AG20443 (cell line): ENCODE measurements around the gene PSME2.

Experiments used
- DNase-seq: peaks from one replicate; pipeline ENCODE4 v3.0.0; 2012; ENCODE audit warnings: low spot score, mixed read lengths

PSME2 gene

DNA sequence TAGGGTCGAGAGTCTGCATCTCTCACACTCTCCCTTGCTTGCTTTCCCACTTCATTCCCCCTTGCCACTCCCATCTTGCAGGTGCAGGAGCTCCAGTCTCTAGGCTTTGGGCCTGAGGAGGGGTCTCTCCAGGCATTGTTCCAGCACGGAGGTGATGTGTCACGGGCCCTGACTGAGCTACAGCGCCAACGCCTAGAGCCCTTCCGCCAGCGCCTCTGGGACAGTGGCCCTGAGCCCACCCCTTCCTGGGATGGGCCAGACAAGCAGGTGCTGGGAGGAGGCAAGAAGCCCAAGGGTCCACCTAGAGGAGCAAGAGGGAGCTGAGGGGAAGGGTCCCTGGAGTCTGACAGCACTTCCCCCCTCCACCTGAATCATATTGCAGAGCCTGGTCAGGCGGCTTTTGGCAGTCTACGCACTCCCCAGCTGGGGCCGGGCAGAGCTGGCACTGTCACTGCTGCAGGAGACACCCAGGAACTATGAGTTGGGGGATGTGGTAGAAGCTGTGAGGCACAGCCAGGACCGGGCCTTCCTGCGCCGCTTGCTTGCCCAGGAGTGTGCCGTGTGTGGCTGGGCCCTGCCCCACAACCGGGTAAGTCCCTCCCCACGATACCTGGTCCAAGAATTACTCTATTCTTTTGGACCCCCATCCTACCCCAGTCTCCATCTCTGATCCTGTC is 5.1 kb upstream of the PSME2 start:
- no peak for DNase-seq

DNA sequence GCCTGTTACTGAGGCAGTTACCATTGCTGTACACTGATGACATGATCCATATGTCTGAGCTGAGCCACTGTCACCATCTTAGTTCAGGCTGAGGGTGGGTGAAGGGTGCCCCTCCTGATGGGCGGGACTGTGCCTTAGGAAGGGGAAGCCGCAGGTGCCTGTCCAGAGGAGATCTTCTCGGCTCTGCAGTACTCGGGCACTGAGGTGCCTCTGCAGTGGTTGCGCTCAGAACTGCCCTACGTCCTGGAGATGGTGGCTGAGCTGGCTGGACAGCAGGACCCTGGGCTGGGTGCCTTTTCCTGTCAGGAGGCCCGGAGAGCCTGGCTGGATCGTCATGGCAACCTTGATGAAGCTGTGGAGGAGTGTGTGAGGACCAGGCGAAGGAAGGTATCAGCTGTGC is 4.6 kb upstream of the PSME2 start:
- DNase-seq, result no peak

DNA sequence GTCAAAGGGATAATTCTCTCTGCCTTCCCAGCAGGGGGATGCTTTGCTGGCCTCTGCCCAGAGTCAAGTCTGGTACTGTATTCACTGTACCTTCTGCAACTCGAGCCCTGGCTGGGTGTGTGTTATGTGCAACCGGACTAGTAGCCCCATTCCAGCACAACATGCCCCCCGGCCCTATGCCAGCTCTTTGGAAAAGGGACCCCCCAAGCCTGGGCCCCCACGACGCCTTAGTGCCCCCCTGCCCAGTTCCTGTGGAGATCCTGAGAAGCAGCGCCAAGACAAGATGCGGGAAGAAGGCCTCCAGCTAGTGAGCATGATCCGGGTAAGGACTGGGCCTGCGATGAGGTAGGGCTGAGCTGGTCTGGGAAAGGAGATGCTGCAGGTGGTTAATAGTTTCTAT is 4.2 kb upstream of the PSME2 start:
- no peak for DNase-seq

DNA sequence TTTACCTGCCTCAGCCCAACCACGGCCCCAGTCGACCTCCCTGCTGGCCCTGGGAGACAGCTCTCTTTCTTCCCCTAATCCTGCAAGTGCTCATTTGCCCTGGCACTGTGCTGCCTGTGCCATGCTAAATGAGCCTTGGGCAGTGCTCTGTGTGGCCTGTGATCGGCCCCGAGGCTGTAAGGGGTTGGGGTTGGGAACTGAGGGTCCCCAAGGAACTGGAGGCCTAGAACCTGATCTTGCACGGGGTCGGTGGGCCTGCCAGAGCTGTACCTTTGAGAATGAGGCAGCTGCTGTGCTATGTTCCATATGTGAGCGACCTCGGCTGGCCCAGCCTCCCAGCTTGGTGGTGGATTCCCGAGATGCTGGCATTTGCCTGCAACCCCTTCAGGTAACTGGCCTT is 3.7 kb upstream of the PSME2 start:
- no peak for DNase-seq

DNA sequence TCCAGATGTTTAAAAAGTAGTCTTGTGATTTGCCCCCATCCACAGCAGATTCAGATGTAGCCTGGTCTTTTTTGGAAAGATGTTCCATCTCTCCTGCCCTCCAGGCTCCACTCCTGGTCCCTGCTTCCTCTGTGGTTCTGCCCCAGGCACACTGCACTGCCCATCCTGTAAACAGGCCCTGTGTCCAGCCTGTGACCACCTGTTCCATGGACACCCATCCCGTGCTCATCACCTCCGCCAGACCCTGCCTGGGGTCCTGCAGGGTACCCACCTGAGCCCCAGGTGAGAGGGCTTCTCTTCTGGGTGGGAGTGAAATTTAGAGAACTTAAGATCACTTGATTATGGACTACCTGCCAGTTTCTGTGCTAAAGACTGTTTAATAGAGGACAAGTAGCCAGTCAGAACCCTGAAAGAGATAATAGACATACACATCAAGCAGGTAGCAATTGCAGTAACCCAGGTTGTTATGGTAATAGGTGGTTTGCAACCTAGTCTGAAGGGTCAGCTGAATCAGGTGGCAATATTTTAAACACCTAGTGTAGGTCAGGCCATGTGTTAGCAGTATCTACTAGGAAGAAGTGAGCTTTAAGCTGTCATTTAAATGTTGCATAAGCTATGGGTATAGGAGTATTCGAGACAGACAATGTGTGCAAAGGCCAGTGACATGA is 3.0 kb upstream of the PSME2 start:
- no peak for DNase-seq

DNA sequence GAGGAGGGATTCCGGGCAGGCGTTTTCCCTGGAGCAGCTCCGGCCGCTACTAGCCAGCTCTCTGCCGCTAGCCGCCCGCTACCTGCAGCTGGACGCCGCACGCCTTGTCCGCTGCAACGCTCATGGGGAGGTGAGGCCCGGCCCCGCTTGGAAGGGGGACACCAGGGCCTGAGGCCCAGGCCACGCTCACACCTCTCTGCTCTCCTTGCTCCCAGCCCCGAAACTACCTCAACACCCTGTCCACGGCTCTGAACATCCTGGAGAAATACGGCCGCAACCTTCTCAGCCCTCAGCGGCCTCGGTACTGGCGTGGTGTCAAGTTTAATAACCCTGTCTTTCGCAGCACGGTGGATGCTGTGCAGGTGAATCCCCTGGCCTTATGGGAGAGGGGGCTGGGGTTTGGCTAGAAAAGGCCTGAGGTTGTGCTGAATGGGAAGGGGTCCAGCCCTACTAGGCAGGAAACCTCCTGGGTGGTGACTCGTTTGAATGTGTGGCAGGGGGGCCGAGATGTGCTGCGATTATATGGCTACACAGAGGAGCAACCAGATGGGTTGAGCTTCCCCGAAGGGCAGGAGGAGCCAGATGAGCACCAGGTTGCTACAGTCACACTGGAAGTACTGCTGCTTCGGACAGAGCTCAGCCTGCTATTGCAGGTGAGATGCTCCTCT is 1.5 kb upstream of the PSME2 start:
- no peak for DNase-seq

DNA sequence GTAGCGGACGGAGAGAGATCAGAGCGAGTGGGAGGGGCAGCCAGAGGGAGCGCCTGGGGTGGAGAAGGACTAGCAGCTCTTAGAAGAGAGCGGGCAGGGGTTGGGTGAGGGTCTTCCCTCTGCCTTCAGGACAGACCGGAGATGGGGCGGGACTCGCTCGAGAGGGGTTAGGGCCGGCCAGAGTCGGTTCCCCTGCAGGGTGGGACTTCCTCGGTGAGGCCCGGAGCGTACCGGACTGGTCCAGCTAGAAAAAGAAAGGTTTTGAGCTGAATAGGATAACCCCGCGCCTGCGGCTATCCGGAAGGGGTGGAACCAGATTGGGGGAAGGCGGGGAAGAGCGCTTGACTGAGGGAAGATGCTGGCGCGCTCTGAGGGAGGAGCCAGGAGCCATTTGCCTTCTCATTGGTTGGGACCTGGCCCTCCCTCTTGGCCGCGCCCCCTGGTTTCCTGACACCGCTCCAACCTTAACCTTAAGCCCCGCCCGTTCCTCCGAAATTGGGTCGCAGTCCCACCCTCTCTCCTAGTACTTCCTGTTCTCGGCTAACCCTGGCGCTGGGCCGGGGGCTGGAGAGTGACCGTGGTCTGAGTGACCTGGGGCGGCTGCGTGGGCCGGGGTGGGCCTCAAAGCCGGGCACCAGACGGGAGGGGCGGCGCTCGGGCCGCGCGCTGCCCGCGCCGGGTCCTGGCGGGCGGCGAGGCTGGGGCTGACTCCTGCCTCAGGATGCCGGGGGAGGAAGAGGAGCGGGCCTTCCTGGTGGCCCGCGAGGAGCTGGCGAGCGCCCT is 759 bp upstream of the PSME2 start, which contains the start of gene RNF31:
RNF31 (plus strand) TSS at position 521 of the 783 bp plus-strand sequence; CDS start at position 722, 201 bp downstream.
- peak; percentile 97 for DNase-seq

DNA sequence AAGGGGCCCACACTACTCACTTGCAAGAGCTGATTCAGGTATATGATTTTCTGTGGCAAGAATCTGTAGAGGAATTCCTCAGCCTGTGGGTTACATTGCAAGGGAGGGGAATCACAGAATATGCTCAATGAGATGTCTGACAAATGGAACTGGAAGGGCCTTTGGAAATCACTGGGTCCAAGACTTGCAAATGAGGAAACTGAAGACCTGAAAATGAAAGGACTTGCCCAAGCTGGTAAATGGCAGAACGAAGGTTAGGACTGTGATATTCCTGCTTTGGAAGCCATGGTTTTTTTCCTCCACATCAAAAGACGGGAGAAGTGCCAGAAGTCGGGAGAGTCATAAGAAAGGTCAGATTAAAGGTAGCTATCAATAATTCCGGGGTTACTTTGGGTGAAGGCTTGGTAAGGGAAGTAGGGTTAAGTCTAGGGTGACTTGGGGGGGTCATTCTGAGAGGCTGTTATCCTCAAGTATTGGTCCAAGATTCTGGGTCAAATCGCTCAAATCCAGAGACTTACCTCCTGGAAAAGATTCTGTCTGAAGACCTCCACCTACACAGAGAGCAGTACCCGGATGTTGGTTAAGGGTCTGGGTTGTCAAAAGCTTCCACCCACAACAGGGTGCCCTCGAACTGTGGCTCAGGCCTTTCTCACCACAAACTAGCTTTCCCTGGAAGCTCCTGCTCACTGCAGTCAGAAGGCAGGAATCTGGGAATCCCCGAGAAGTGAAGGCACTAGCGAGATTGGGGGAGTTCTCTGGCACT is 539 bp downstream of the PSME2 start:
- no peak for DNase-seq

DNA sequence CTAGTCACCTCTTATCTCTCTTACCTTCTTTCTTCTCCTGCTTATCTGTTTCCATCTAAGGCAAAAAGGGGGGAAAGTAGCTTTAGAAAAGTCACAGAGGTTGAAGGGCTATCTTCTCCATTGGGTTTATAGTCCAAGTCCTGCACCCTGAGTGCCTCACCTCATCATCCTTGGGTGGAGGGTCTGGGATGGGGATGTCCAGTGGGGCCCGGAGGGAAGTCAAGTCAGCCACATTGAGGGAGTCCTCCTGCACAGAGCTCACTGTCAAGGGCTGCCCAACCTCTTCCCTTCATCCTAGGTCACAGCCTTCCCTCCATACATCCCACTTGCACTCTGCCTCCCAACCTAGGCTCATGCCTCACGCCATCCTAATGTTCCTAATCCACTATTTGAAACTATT is 1.2 kb downstream of the PSME2 start:
- no peak for DNase-seq

DNA sequence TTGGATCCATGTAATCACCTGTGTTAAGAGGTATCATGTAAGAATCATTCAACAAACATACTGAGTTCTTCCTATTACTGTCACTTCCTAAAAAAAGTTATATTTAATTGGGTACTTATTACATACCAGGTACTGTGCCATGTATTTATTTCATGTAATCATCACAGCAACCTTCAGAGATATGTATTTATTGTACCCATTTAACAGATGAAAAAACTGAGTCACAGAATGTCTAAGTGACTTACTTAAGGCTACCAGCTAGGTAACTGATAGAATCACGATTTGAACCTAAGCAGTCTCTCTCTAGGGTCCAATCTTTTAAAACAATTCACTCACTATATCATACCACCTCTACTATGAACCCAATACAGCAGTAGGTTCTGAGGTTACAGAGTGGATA is 2.0 kb downstream of the PSME2 start:
- no peak for DNase-seq

DNA sequence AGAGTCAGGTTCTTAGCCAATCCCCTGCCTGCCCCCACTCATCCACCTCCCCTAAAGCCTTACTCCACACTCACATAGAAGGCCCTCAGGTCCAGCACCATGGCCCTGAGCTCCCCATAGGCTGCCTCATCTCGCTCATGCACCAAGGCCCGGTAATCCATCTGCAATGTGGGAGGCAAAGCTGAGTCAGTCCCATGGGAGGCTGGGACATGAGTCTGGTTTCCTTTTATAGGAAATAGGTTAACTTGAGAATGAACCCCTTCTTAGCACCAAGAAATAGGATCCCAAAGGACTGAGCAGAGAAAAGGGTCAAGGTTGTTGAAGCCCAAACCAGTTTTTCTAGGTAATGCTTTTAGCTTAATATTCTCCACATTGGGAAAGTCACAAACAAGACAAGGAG is 2.9 kb downstream of the PSME2 start:
- no peak for DNase-seq

DNA sequence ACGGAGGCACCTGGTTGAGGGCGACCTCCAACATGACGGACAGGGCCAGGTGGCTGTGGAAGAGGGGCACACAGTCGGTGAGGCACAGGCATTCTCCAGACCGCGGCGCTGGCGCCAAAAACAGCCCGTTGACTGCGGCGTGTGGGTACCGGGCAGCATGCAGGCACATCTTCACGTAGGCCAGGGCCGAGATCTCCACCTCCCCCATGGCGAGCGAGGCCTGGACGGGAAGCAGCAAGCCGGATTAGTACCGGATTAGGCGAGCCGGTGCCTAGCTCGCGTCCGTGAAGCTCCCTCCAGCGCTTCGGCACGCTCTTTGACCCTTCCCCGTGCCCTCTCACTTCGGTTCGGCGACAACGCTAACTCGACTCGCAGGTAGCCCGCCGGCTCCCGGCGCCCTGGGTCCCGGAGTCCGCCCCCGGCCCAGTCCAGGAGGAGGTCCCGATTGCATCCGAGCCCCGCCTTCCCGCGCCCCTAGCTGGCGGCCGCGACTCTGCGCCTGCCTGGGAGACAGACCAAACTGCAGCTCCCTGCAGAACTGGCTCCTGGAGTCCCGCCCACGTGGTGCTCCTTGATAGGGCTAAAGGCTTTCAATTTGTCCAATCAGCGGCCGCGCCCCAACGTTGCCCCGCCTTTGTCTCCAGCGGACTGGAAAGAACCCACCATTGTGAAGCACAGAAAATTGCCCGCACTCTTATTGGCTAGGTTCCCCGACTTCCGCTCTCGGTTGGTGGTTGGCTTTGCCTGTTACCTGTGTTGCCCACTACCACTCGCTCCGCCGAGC is 5.1 kb downstream of the PSME2 start, which contains the start of gene EMC9:
EMC9 (minus strand) TSS at position 495 of the 784 bp plus-strand sequence; CDS start at position 208, 287 bp downstream.
- peak; percentile 96 for DNase-seq

DNA sequence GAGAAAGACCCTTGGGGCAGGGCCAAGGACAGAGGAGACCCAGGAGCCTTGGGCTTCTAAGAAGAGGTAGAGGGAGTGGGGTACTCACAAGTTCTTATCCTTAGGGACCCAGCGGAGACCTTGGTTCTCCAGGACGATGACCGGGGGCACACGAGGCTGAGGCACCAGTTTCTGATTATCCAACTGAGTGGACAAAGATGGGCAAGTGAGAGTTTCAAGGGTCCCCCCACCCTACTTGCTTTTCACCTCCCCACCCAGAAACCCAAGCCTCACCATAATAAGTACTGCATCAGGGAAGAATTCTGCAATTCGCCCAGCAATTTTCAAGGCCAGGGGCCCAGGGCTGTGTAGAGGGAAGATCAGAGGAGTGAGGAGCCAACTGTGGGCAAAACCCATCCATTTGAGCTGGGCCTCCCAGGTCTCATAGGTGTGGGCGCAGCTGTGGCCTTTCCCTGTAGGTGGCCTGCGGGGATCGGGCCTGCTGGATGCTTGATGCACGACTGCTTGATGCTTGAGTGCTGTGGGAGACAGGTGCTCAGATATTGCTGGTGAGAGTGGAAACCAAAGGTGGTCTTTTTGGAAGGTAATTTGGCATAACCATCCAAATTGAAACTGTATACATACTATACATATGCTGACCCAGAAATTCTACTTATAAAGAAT is 7.0 kb downstream of the PSME2 start:
- DNase-seq, result no peak

DNA sequence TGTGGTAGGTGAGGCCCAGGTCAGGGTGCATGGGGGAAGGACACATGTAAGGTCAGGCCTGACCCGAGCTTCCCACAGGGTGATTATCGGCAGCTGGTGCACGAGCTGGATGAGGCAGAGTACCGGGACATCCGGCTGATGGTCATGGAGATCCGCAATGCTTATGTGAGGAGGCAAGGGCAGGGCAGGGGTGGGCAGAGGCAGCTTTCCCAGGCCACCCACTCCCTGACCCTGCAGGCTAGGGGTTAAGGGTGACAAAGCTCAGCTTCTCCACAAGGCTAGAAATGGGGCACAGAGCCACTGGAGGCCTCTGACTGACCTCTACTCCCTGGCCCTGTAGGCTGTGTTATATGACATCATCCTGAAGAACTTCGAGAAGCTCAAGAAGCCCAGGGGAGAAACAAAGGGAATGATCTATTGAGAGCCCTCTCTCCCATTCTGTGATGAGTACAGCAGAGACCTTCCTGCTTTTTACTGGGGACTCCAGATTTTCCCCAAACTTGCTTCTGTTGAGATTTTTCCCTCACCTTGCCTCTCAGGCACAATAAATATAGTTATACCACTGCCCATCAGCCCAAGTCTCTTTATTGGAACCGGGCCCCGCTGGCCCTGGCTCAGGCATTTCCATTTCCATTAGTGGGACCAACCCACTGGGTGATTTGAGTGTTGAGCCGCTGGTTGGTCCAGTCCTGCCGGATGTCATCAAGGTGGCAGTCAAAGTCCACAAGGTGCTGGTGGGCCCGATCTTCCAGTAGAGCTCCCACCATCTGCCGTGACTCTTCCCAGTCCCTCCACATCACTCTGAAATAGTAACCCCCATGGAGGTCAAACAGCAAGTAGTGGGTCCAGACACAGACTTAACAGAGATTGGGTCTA is 7.8 kb downstream of the PSME2 start:
- no peak for DNase-seq

DNA sequence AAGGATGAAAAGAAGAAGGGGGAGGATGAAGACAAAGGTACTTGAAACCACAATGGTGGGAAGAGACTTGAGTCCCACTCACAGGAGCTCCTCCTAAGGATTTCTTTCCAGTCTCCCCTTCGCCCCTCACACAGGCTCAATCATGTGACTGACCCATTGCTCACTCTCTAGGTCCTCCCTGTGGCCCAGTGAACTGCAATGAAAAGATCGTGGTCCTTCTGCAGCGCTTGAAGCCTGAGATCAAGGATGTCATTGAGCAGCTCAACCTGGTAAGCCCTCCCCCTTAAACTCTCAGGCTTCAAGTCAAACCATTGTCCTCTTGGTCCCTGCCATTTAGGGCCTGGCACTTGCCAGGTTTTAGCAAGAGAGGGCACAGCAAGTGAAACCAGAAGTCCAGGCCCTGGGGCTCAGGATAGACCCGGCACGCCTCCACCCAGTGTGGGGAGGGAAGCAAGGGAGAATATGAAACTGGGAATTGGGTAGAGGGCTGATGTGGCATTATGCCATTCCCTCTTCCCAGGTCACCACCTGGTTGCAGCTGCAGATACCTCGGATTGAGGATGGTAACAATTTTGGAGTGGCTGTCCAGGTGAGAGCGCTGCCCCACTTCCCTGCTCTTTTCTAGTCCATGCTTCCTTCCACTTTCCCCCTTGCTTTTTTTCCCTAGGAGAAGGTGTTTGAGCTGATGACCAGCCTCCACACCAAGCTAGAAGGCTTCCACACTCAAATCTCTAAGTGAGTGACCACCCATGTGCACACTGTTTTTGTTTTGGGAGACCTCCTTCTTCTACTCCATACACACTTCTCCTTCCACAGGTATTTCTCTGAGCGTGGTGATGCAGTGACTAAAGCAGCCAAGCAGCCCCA is 8.6 kb downstream of the PSME2 start:
- DNase-seq, result no peak

DNA sequence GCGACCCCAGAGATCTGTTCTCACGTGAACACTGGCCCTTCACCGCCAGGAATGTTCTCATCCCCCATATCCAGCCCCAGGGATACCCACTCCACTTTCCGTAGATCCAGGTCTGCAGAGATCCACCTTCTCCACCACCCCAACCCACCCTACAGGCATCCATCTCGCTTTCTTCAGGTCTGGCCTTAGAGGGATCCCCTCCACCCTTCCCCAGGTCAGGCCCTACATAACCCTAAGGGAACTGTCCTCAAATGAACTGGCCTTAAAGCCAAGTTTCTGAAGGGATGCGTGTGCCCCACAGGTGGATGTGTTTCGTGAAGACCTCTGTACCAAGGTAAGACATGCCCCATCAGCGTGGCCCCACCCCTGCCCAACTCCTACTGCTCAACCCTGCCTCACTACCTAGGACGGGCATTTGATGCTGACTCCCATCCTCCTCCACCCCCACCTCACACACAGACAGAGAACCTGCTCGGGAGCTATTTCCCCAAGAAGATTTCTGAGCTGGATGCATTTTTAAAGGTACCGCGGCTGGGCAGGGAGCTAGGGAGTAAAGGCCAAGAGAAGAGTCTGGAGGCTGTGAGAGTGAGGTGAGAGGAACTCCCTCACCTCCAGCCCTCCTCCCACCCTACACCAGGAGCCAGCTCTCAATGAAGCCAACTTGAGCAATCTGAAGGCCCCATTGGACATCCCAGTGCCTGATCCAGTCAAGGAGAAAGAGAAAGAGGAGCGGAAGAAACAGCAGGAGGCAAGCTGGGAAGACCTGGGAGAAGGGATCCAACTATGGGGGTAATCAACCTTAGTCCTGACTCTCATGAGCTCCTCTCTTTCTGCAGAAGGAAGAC is 9.5 kb downstream of the PSME2 start:
- no peak for DNase-seq
